Astrocyte of the spinal cord (primary cell): Measurements from ENCODE around the gene TALDO1.

Experiments used
- DNase-seq: peaks from one replicate; pipeline ENCODE4 v3.0.0; 2011; ENCODE audit warnings: low read depth, low spot score
- H3K4me3 ChIP-seq: 2 replicates; pipeline ENCODE4 v1.5.1; 2011; ENCODE audit warnings: low read depth, mild to moderate bottlenecking, low read length, moderate library complexity
- CTCF ChIP-seq: IDR thresholded peaks from 2 replicates; pipeline ENCODE4 v1.5.1; 2012; ENCODE audit warnings: low read depth, mild to moderate bottlenecking, low read length, inconsistent platforms
- in situ Hi-C: cut with HindIII; loops from 2 replicates; pipeline ENCODE4 v1.10.0; 2017; ENCODE audit warnings: low sequenced_read_pairs

Gene TALDO1

GRCh38 chr11:774873-775592, 27.8 kb downstream of the TALDO1 start:
- in situ Hi-C loops, result no loop called here
- TF ChIP-seq CTCF, result no peak
- peak; percentile 39 for DNase-seq
- peak overlapping the region; percentile 12 for H3K4me3 ChIP-seq

GRCh38 chr11:776263-776560, 28.9 kb downstream of the TALDO1 start:
- in situ Hi-C loops, result no loop called here
- peak overlapping the region; percentile 77 for H3K4me3 ChIP-seq
- TF ChIP-seq CTCF, result no peak
- no peak for DNase-seq

- H3K4me3 ChIP-seq, result peak overlapping the region; percentile 77
- no peak for DNase-seq
- in situ Hi-C loops, result no loop called here
- no peak for TF ChIP-seq CTCF
Observed at GRCh38 chr11:776561-777287, 29.5 kb downstream of the TALDO1 start.

GRCh38 chr11:777288-778255, 30.3 kb downstream of the TALDO1 start, which contains the start of gene GATD1:
Gene GATD1 (minus strand): TSS chr11:777487. CDS start chr11:777462, 25 bp downstream.
- in situ Hi-C loops, result no loop called here
- no peak for TF ChIP-seq CTCF
- H3K4me3 ChIP-seq, result peak within 1 kb of the TSS; percentile 77
- peak; percentile 82 for DNase-seq

GRCh38 chr11:778976-779954, 32.0 kb downstream of the TALDO1 start:
- no peak for TF ChIP-seq CTCF
- in situ Hi-C loops, result no loop called here
- H3K4me3 ChIP-seq, result no peak overlapping the region
- no peak for DNase-seq
